Bronchial epithelial cell (primary cell): ENCODE data around the gene PRR5L. TPM values are rescaled to one million over a fixed set of nuclear protein-coding genes. Genes with fewer than 3 reads are reported as not detected.

Experiments
- DNase-seq: peaks from one replicate; pipeline ENCODE4 v3.0.0-alpha.2; 2010; ENCODE audit warnings: low read depth
- FAIRE-seq: peaks from 2 replicates; lab custom pipeline; 2011; peaks lifted over from hg19 to GRCh38; lab: Jason Lieb, UNC
- H3K27me3 ChIP-seq: 2 replicates; pipeline ENCODE4 v1.5.1; 2011; ENCODE audit warnings: low read length; ENCODE audit not compliant: control insufficient read depth, insufficient read depth
- H3K36me3 ChIP-seq: 2 replicates; pipeline ENCODE4 v1.5.1; 2011; ENCODE audit warnings: low read length; ENCODE audit not compliant: control insufficient read depth, insufficient read depth
- H3K4me3 ChIP-seq: 2 replicates; pipeline ENCODE4 v1.5.1; 2011; ENCODE audit warnings: mild to moderate bottlenecking, low read depth, low read length, control low read depth
- total RNA-seq: library from RNA; depleted of rRNA; stranded (reverse); fragments of >200 nt; gene quantifications from 2 replicates; pipeline ENCODE4 v1.2.1, GENCODE V29; 2014
- TF ChIP-seq, protein P1 (sequence below): IDR thresholded peaks from 2 replicates; pipeline ENCODE4 v1.5.1; 2011; ENCODE audit warnings: mild to moderate bottlenecking, moderate library complexity, low read length, control low read depth, inconsistent platforms; ENCODE audit not compliant: insufficient read depth, severe bottlenecking

The PRR5L gene
- total RNA-seq, 1 donor from 2014 or later, result 10.0 TPM

DNA sequence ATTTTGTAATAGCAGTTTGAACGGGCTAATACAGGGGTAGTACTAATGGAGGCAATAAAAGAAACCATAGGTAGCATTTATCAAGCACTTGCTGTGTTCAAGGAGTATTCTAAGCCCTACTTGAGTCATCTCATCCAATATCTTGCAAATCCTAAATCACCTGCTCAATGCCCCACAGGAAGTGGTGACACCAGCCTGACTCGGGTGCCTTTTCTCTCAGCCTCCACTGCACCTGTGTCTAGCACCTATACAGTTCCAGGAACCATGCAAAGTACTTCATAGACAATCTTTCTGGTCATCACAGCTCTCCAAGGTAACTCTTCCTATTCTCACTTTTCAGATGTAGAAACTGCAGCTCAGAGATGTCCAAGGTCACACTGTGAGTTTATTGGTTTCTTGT, 98.0 kb downstream of the PRR5L start:
- no peak for DNase-seq
- no peaks in the 10 kb centered on the region for H3K36me3 ChIP-seq
- TF ChIP-seq, protein P1, sequence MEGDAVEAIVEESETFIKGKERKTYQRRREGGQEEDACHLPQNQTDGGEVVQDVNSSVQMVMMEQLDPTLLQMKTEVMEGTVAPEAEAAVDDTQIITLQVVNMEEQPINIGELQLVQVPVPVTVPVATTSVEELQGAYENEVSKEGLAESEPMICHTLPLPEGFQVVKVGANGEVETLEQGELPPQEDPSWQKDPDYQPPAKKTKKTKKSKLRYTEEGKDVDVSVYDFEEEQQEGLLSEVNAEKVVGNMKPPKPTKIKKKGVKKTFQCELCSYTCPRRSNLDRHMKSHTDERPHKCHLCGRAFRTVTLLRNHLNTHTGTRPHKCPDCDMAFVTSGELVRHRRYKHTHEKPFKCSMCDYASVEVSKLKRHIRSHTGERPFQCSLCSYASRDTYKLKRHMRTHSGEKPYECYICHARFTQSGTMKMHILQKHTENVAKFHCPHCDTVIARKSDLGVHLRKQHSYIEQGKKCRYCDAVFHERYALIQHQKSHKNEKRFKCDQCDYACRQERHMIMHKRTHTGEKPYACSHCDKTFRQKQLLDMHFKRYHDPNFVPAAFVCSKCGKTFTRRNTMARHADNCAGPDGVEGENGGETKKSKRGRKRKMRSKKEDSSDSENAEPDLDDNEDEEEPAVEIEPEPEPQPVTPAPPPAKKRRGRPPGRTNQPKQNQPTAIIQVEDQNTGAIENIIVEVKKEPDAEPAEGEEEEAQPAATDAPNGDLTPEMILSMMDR, result no peak
- no peak for FAIRE-seq
- H3K4me3 ChIP-seq, result no peak overlapping the region
- no peaks in the 10 kb centered on the region for H3K27me3 ChIP-seq

GRCh38 chr11:36394926-36395325, 98.8 kb downstream of the PRR5L start:
- H3K27me3 ChIP-seq, result no peaks in the 10 kb centered on the region
- H3K4me3 ChIP-seq, result no peak overlapping the region
- DNase-seq (no peak), FAIRE-seq (no peak)
- TF ChIP-seq, protein P1, result no peak
- no peaks in the 10 kb centered on the region for H3K36me3 ChIP-seq

DNA sequence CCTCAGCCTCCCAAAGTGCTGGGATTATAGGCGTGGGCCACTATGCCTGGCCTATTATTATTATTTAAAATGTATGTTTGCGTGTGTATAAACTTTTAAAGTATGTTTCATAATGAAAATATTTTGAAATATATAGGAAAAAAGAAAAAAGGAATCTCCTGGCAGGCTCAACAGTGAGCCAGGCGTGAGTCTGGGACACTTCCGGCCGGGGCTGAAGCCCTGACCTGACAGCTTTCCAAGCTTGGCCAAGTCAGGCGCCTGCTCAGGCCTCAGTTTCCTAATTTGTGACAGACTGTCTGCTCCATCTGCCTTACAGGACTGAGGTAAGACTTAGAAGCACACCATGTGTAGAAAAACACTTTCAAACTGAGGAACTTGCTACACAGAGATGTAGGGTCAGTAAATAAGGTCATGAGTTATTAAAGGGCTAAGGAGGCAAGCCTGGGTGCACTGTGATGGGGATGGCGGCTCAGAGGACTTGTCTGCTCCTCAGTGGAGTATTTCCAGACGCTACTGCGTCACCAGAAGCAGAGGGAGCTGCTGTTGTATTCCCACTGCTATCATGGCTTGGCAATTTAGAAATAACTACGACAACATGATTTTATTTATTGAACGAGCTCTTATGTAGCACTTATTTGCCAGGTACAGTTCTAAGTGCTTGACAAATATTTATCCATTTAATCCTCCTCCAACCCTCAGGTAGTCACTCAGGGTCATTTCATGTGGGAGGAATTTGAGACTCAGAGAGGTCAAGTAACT, 100.1 kb downstream of the PRR5L start:
- FAIRE-seq, result no peak
- H3K27me3 ChIP-seq, result no peaks in the 10 kb centered on the region
- TF ChIP-seq, protein P1, result no peak
- no peak overlapping the region for H3K4me3 ChIP-seq
- H3K36me3 ChIP-seq, result no peaks in the 10 kb centered on the region
- no peak for DNase-seq

GRCh38 chr11:36398231-36398953, 102.3 kb downstream of the PRR5L start:
- H3K36me3 ChIP-seq, result no peaks in the 10 kb centered on the region
- no peak for FAIRE-seq
- TF ChIP-seq, protein P1, result no peak
- peak; percentile 87 for DNase-seq
- H3K4me3 ChIP-seq, result no peak overlapping the region
- H3K27me3 ChIP-seq, result no peaks in the 10 kb centered on the region

DNA sequence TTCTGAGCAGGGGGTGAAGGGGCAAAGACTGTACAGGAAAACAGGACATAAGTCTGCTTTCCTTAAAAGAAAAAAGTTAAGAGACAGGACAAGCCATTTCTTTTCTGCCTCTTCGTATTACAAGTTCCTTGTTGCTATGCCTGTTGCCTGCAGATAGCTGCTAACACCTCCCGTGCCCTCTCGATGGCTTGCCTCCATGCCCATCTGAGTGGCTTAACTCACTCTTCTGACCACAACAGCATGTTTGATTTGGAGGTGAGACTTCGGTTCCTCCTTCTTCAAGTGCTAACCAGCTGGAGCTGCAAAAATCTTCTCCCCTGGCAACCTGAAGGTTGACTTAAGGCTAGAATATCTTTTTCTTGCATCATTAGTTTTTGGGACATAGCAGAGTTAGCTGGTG, 103.1 kb downstream of the PRR5L start:
- TF ChIP-seq, protein P1, result no peak
- DNase-seq (no peak), FAIRE-seq (no peak)
- no peaks in the 10 kb centered on the region for H3K27me3 ChIP-seq
- H3K36me3 ChIP-seq, result no peaks in the 10 kb centered on the region
- no peak overlapping the region for H3K4me3 ChIP-seq
